GM21360 (cell line): ENCODE results near the gene SEMA5A.

Experiments used
- ATAC-seq: cut with Tn5 transposase; IDR thresholded peaks from one replicate; pipeline ENCODE4 v1.9.1; 2021; ENCODE audit warnings: mild to moderate bottlenecking, moderate library complexity; ENCODE audit not compliant: unreplicated experiment

SEMA5A gene

DNA sequence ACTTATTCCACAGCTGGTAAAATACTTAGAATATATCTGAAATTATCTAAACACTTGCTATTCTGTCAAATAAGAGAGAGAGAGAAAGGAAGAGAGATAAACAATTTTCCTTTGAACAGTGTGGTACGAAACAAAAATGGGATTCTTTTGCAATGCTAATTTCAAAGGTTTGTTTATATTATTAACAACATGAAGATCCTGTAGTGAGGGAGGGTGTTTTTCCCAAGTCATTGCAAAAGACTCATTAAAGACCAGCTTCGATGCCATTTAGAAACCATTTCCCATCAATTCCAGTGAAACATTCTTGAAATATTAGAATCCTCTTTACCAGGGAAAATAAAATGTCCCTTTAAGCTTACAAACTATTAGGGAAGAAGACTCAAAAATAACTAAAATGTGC is 505.4 kb downstream of the SEMA5A start:
- no peak for ATAC-seq

DNA sequence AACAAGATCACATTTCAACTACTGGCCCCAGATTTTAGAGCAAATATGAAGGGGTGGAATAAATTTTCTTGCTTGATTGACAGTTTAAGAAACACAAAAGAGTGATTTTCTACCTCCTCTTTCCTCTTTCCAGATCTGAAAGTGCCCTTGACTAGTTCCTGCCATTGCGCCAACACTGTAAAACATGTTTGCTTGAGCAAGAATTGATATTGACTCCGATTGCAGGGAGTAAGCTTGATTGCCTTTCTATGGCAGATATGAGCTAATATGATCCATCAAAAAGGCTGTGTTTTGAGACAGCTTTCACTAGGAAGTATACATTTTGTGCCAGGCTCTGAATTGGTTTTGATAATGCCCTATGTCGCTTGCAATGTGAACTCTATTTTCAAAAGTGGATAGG is 508.8 kb downstream of the SEMA5A start:
- ATAC-seq = no peak

- no peak for ATAC-seq
Observed at GRCh38 chr5:9035346-9035745, 510.5 kb downstream of the SEMA5A start.

DNA sequence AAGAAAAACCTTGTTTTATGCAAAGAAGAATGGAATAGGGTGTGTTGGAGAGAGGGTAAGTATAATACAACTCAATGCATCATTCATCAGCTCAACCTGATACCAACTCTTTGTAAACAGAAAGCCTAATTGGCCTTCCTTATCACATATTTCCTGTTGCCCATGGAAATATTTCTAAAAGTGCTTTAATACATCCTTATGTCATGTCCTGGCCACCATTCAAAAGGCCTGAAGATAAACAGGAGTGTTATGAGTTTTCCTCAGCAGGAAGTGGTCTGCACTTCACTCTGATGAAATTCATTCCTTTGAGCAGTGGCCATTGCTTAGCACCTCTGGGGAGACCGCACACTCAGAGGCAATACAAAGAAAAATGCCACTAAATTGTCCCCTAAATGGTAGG is 511.2 kb downstream of the SEMA5A start:
- ATAC-seq = no peak

- ATAC-seq = no peak
Observed at GRCh38 chr5:9033524-9033923, 512.4 kb downstream of the SEMA5A start.

DNA sequence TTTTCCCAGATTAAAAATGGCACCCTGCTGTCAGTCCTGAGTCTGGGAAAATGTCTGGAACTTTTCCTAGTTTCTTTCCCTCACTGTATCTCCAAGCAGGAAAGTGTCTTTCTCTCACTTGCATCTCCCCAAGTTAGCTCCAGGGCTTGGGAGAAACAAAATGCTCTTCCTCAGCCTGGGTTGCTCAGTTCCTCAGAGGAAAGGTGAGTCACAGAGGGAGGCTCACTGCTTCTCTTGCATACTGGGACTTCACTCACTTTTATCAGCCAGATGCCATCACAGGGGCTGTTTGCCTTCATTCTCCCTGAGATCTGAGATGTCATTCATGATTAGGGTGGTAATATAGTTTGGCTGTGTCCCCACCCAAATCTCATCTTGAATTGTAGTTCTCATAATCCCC is 519.9 kb downstream of the SEMA5A start:
- no peak for ATAC-seq

DNA sequence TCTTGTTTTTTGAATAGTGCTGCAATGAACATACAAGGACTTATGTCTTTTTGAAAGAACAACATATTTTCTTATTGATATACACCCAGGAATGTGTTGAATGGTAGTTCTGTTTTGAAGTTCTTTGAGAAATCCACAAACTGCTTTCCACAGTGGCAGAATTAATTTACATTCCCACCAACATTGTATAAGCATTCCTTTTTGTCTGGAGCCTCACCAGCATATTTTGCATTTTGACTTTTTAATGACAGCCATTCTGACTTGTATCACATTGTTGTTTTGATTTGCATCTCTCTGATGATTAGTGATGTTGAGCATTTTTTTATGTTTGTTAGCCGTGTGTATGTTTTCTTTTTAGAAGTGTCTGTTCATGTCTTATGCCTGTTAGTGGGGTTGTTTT is 524.9 kb downstream of the SEMA5A start:
- ATAC-seq = no peak

DNA sequence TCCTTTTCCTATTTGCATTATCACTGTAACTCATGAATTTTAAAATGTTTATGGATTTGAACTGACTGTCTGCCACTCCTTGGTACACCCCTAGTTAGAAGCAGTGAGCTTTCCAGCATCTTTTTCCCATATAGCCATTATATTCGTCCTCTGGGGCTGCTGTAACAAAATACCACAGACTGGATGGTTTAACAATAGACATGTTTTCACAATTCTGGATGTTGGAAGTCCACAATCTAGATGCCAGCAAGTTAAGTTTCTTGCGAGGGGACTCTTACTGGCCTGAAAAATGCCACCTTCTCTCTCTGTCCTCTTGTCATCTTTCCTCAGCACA is 530.0 kb downstream of the SEMA5A start:
- ATAC-seq = no peak

DNA sequence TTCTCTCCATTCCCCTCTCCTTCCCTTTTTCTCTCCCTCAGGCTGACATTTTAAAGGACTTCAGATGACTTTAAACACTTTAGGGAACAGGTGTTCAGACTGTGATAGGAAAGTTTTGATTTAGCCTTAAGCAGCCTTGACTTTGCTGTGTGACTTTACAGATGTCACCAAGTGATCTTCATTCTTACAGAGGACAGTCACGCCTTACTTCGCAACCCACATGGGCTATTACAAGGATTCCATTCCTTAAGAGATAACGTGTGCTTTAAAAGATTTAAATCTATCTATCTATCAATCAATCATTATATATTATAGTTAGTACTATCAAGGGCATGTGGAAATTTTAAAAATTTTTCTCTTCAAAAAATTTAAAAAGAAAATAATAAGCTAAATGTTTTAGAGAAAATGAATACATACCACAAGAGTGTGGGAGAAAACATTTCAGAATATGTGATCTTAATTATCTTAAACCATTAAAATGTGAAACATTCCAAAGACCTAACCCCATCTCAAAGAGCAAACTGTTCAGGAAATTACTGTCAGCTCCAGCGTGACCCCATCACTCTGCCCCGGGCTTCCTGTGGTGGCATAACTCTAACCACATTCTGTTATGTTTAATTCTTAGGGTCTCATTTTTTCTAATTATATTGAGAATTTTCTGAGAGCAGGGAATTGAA is 530.5 kb downstream of the SEMA5A start:
- ATAC-seq = no peak

GRCh38 chr5:9013147-9013546 is 532.7 kb downstream of the SEMA5A start:
- ATAC-seq = no peak

DNA sequence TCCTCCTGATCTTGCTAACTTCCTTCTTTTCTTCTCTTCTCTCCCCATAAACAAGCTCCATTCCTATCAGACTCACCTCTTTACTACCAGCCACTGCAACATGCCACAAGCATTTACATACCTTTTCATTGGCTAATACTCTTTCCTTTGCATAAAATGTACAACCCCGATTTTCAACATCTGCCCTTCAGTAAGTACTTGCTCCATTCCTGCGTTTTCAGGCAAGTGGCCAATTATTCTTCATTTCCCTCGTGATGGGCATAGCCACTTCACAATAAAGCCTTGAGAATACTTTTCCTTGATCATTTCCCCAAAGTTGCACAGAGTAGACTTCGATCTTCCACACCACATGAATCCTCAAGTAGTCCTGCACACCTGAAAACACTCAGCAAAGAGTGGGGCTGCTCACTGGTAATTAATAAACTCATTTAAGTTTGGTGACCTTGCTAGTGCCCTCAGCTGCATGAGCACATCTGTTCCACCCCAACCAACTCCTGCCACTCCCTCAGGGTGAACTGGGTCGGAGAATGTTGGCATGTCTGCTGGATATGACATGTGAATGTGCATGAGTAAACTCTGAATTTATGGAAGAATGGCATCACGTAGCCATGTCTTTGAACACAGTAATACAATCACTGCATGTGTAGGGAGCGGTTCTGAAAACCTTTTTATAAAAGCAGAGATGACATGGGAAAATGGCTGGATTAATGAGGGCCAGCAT is 535.8 kb downstream of the SEMA5A start:
- no peak for ATAC-seq

DNA sequence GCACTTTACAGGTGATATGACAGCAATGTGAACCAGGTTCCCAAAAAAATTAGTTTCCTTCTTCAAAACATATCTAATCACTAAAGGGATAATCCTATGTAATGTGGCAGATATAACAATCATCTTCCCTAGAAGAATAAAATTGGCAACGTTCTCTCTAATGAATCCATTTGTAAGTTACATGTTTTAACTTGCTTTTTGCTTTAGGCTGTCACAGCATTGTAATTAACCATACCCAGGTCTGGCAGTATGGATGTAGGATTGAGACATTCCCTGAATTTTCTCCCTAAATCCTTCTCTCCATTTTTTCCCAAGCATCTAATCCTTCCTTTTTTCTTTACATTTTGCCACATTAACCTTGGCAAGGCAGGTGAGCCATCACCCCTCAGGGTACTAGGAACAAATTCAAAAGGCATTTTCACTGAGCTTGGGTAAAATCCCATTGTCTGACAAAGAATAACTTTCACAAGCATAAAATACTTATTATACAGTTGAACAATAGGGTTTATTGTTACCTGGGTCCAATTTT is 548.3 kb downstream of the SEMA5A start:
- no peak for ATAC-seq

DNA sequence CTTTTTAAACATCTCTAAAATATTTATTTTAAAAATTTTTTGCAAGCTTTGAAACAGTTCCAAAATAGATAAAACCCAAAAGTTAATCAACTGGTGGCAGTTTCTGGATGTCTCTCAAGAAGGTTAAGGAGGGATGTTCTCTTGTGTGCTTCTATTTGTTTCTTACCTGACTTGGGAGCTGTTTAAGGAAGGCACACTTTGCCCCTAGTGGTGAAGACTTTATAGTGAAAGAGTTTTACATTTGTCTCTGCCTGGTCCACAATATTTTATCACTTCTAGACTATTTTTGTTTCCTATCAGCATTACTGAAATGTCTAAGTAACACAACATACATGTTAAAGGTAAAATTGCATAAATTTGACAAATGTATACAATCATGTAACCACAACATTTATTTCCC is 552.8 kb downstream of the SEMA5A start:
- peak; percentile 59 for ATAC-seq
